A673 (cell line): ENCODE results near the gene RMND5A. TPM values are rescaled to one million over a fixed set of nuclear protein-coding genes. Genes with fewer than 3 reads are reported as not detected.

Experiments used
- BruUV-seq: library from RNA; stranded (reverse); fragments of 400-500 nt; replicated peaks from 2 replicates; lab custom pipeline; 2021; lab: Mats Ljungman, UMichigan
- CTCF ChIA-PET: fragments of 300-600 bp; sonication (Branson Sonifier 250); formaldehyde crosslinking; loops from one replicate; lab custom pipeline; 2022; ENCODE audit warnings: antibody characterized with exemption; lab: Charles Lee
- POLR2A ChIA-PET: fragments of 300-600 bp; sonication (Branson Sonifier 250); formaldehyde crosslinking; loops from one replicate; lab custom pipeline; 2022; ENCODE audit warnings: antibody characterized with exemption; ENCODE audit not compliant: low non-redundant PET; lab: Charles Lee
- DNase-seq: peaks from one replicate; pipeline ENCODE4 v3.0.0-alpha.2; 2015; ENCODE audit warnings: low spot score
- H3K27ac ChIP-seq: fragments of 200-600 bp; sonication (generic); 2 replicates; pipeline ENCODE4 v1.5.1; 2016; ENCODE audit warnings: mixed run types, low read depth, mild to moderate bottlenecking, mixed read lengths, antibody characterized with exemption, low read length; ENCODE audit not compliant: poor library complexity, severe bottlenecking
- H3K27me3 ChIP-seq: fragments of 200-600 bp; sonication (generic); replicated peaks from 2 replicates; pipeline ENCODE4 v1.6.1; 2017; ENCODE audit warnings: mixed run types, low read depth, mild to moderate bottlenecking, mixed read lengths, antibody characterized with exemption, low read length; ENCODE audit not compliant: insufficient read depth, poor library complexity
- H3K36me3 ChIP-seq: fragments of 200-600 bp; sonication (generic); 2 replicates; pipeline ENCODE4 v1.6.1; 2016; ENCODE audit warnings: mixed run types, mild to moderate bottlenecking, mixed read lengths, antibody characterized with exemption, low read length; ENCODE audit not compliant: insufficient read depth, poor library complexity, severe bottlenecking
- H3K4me1 ChIP-seq: fragments of 200-600 bp; sonication (generic); 2 replicates; pipeline ENCODE4 v1.6.1; 2017; ENCODE audit warnings: mixed run types, mild to moderate bottlenecking, mixed read lengths, antibody characterized with exemption, low read length; ENCODE audit not compliant: insufficient read depth, poor library complexity, severe bottlenecking
- H3K4me3 ChIP-seq: fragments of 200-600 bp; sonication (generic); 2 replicates; pipeline ENCODE4 v1.5.1; 2016; ENCODE audit warnings: low read depth, mixed run types, mild to moderate bottlenecking, mixed read lengths, low read length; ENCODE audit not compliant: poor library complexity, severe bottlenecking
- H3K9me3 ChIP-seq: fragments of 200-600 bp; sonication (generic); 2 replicates; pipeline ENCODE4 v1.6.1; 2016; ENCODE audit warnings: mixed run types, low read depth, mild to moderate bottlenecking, mixed read lengths, antibody characterized with exemption, low read length; ENCODE audit not compliant: poor library complexity, severe bottlenecking
- CTCF ChIP-seq: fragments of 300-800, 200-600 bp; sonication (generic); conservative IDR thresholded peaks from 2 replicates; pipeline ENCODE4 v1.5.1; 2017; ENCODE audit warnings: low read depth, mild to moderate bottlenecking, antibody characterized with exemption, low read length, moderate library complexity, mixed read lengths
- EZH2 ChIP-seq: fragments of 200-600 bp; sonication (generic); IDR thresholded peaks from 2 replicates; pipeline ENCODE4 v1.6.1; 2017; ENCODE audit warnings: borderline replicate concordance, low read depth, mild to moderate bottlenecking, mixed read lengths, antibody characterized with exemption, low read length; ENCODE audit not compliant: poor library complexity, severe bottlenecking
- intact Hi-C: fragments of 100-400 bp; cut with micrococcal nuclease; formaldehyde crosslinking; loops from one replicate; pipeline ENCODE4 v1.10.0; 2022; ENCODE audit not compliant: unreplicated experiment
- total RNA-seq: library from RNA; stranded (reverse); gene quantifications from 2 replicates; pipeline ENCODE4 v1.2.3, GENCODE V29; 2021

The RMND5A gene
- total RNA-seq, 1 experiment from 2014 or later = 38.7 TPM

DNA sequence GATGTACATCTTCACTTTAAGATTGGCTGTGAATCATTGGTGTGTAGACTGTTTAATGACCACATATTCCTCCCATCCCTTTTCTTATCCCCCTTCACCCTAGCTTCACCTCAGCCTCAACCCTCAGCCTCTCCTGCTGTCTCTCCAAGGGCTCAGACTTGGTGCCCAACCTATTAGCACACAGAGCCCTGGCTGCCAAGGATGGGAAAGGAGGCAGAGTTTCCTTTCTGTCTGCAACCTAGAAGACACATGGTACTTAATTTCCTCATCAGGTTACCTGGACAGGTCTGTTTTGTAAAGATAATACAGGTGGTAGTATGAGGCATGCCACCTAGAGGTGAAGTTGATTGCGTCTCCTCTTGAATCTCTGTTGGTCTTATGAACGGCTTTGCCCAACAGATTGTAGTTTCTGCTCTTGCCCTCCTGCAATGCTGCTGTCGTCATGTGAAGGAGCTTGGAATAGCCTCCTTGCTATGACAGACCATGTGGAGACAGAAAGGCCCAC lies 44.5 kb upstream of the RMND5A start:
- H3K4me3 ChIP-seq = no peak overlapping the region

DNA sequence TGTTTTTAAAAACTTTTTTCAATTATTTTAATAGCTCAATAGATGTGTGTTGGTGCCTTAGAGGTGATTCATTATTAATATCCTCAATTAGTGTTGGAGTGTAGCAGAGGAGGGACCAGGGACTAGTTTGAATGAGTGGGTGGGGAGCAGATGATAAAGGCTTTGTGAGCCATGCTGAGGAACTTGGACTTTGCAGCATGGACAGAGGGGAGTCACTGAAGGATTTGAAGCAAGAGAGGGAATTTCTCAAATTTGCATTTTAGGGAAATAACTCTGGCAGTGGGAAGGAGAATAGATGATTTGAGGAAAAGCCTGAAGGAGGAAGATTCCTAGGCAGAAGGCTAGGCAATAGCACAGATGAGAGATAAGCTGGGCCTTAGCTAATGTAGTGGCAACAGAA lies 42.3 kb upstream of the RMND5A start:
- ChIA-PET POLR2A (no interaction called here), CTCF (no interaction called here)
- H3K9me3 ChIP-seq = no peaks in the 10 kb centered on the region
- no peak for DNase-seq
- intact Hi-C loops = no loop called here
- BruUV-seq = no TSS peak
- H3K36me3 ChIP-seq = no peaks in the 10 kb centered on the region
- H3K27me3 ChIP-seq = no peaks in the 10 kb centered on the region
- H3K4me1 ChIP-seq = no peaks in the 10 kb centered on the region
- no peak overlapping the region for H3K27ac ChIP-seq
- H3K4me3 ChIP-seq = no peak overlapping the region
- TF ChIP-seq CTCF (no peak), EZH2 (no peak)

More for the DNA sequence above, 44.5 kb upstream of the RMND5A start:
- H3K36me3 ChIP-seq = no peaks in the 10 kb centered on the region
- no TSS peak for BruUV-seq
- TF ChIP-seq EZH2 = no peak
- no peak for TF ChIP-seq CTCF
- H3K27ac ChIP-seq = no peak overlapping the region
- no peaks in the 10 kb centered on the region for H3K27me3 ChIP-seq
- intact Hi-C loops = no loop called here
- no peaks in the 10 kb centered on the region for H3K9me3 ChIP-seq
- DNase-seq = no peak
- ChIA-PET POLR2A (no interaction called here), CTCF (no interaction called here)
- H3K4me1 ChIP-seq = no peaks in the 10 kb centered on the region

DNA sequence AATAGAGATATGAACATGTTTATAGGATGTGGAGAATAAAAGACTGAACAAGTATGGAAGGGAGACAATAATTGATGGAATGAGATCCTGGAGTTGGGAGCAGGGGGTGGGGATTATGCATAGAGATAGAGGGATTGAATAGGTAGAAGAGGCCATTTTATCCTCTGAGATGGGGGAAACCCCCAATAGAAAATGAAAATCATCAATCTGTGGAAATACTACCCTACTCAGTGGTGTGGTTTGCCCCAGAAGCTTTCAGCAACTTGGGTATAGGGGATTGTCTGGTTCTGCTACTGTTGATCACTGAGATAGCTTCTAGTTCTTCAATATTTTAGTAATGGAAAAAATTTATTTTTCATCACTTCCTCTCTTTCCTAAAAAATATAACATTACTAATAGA lies 41.1 kb upstream of the RMND5A start:
- intact Hi-C loops = no loop called here
- POLR2A ChIA-PET = no interaction called here
- Histone ChIP-seq H3K36me3 (no peaks in the 10 kb centered on the region), H3K4me3 (no peak overlapping the region), H3K27me3 (no peaks in the 10 kb centered on the region), H3K9me3 (no peaks in the 10 kb centered on the region), H3K4me1 (no peaks in the 10 kb centered on the region), H3K27ac (no peak overlapping the region)
- BruUV-seq = no TSS peak
- no peak for DNase-seq
- TF ChIP-seq EZH2 = no peak
- TF ChIP-seq CTCF = no peak
- CTCF ChIA-PET = no interaction called here
